Measurements from ENCODE around the gene FLNC. TPM values are rescaled to one million over a fixed set of nuclear protein-coding genes. Genes with fewer than 3 reads are reported as not detected.

Gene FLNC
- total RNA-seq, 1 experiment from 2014 or later, result 10.2 TPM

GRCh38 chr7:128807191-128807590, 23.0 kb upstream of the FLNC start:
- CTCF ChIA-PET, result interaction anchor here (0.6 kb wide), 1 partner anchor 26 kb away, joined by 3 read pairs; no protein-coding TSS in a partner anchor
- in situ Hi-C loops (cut with HindIII; ENCODE audit: low pct_unique_long_range_greater_than_20kb, low sequenced_read_pairs), result no loop called here
- TF ChIP-seq SIN3A (IDR thresholded peaks at IDR 0.05; ENCODE audit: borderline replicate concordance, insufficient read depth, low read depth, low read length), result no peak
- TF ChIP-seq, protein P1, sequence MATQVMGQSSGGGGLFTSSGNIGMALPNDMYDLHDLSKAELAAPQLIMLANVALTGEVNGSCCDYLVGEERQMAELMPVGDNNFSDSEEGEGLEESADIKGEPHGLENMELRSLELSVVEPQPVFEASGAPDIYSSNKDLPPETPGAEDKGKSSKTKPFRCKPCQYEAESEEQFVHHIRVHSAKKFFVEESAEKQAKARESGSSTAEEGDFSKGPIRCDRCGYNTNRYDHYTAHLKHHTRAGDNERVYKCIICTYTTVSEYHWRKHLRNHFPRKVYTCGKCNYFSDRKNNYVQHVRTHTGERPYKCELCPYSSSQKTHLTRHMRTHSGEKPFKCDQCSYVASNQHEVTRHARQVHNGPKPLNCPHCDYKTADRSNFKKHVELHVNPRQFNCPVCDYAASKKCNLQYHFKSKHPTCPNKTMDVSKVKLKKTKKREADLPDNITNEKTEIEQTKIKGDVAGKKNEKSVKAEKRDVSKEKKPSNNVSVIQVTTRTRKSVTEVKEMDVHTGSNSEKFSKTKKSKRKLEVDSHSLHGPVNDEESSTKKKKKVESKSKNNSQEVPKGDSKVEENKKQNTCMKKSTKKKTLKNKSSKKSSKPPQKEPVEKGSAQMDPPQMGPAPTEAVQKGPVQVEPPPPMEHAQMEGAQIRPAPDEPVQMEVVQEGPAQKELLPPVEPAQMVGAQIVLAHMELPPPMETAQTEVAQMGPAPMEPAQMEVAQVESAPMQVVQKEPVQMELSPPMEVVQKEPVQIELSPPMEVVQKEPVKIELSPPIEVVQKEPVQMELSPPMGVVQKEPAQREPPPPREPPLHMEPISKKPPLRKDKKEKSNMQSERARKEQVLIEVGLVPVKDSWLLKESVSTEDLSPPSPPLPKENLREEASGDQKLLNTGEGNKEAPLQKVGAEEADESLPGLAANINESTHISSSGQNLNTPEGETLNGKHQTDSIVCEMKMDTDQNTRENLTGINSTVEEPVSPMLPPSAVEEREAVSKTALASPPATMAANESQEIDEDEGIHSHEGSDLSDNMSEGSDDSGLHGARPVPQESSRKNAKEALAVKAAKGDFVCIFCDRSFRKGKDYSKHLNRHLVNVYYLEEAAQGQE (IDR thresholded peaks at IDR 0.05; ENCODE audit: insufficient read depth in 1 of 2, low read depth in 2 of 2, low read length in 1 of 2), result no peak
- TF ChIP-seq POLR2AphosphoS5 (IDR thresholded peaks at IDR 0.05; ENCODE audit: low read depth, low read length), result no peak
- TF ChIP-seq CTCF (IDR thresholded peaks at IDR 0.05), result no peak
- no peak for TF ChIP-seq TCF7L2 (IDR thresholded peaks at IDR 0.05; ENCODE audit: low read depth, low read length)

DNA sequence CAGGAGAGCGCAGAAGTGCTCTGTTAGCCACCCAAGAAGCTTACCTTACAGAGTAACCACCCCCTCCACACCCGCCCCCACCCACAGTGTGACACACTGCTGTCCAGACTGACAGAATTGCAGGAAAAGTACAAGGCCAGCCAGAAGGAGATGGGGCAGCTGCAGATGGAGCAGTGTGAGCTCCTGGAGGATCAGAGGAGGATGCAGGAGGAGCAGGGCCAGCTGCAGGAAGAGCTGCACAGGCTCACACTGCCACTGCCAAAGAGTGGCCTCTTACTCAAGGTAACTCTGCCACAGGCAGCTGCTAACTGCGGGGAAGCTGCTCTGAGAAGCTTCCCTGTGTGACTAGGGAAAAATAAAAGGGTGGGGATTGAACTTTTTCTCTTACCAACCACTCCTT, 20.8 kb upstream of the FLNC start:
- no peak for TF ChIP-seq CTCF (IDR thresholded peaks at IDR 0.05)
- TF ChIP-seq TCF7L2 (IDR thresholded peaks at IDR 0.05; ENCODE audit: low read depth, low read length), result no peak
- TF ChIP-seq SIN3A (IDR thresholded peaks at IDR 0.05; ENCODE audit: borderline replicate concordance, insufficient read depth, low read depth, low read length), result no peak
- TF ChIP-seq, protein P1 (IDR thresholded peaks at IDR 0.05; ENCODE audit: insufficient read depth in 1 of 2, low read depth in 2 of 2, low read length in 1 of 2), result no peak
- TF ChIP-seq POLR2AphosphoS5 (IDR thresholded peaks at IDR 0.05; ENCODE audit: low read depth, low read length), result no peak
- ChIA-PET POLR2A (no interaction called here), CTCF (interaction anchor here (0.6 kb wide), 1 partner anchor 29 kb away, joined by 5 read pairs; no protein-coding TSS in a partner anchor)
- H3K9me3 ChIP-seq (ENCODE audit: control insufficient read depth, insufficient read depth, low read depth, low read length), result no peaks in the 10 kb centered on the region
- DNase-seq (ENCODE audit: low read depth, low spot score), result no peak
- BruUV-seq (replicated peaks), result no TSS peak
- no peak overlapping the region for H3K4me3 ChIP-seq (ENCODE audit: low read depth in 2 of 2, low read length in 2 of 2)
- in situ Hi-C loops (cut with HindIII; ENCODE audit: low pct_unique_long_range_greater_than_20kb, low sequenced_read_pairs) (no loop called here), intact Hi-C loops (cut with micrococcal nuclease; ENCODE audit: unreplicated experiment) (no loop called here)
- no peaks in the 10 kb centered on the region for H3K36me3 ChIP-seq (ENCODE audit: control insufficient read depth, insufficient read depth, low read length)
- peaks cover 3% of the 10 kb centered on the region for H3K27me3 ChIP-seq (ENCODE audit: control insufficient read depth, insufficient read depth, low read length)
- no peak overlapping the region for H3K27ac ChIP-seq (ENCODE audit: low read length)
- no peak for ATAC-seq
- H3K4me1 ChIP-seq (ENCODE audit: control insufficient read depth, insufficient read depth, low read length), result no peaks in the 10 kb centered on the region

More at GRCh38 chr7:128807191-128807590, 23.0 kb upstream of the FLNC start:
- Histone ChIP-seq H3K4me3 (ENCODE audit: low read depth in 2 of 2, low read length in 2 of 2) (no peak overlapping the region), H3K4me1 (ENCODE audit: control insufficient read depth, insufficient read depth, low read length) (no peaks in the 10 kb centered on the region), H3K27me3 (ENCODE audit: control insufficient read depth, insufficient read depth, low read length) (no peaks in the 10 kb centered on the region; the same call in 1 of the 2 replicates), H3K9me3 (ENCODE audit: control insufficient read depth, insufficient read depth, low read depth, low read length) (no peaks in the 10 kb centered on the region), H3K36me3 (ENCODE audit: control insufficient read depth, insufficient read depth, low read length) (no peaks in the 10 kb centered on the region), H3K27ac (ENCODE audit: low read length) (no peak overlapping the region)
- BruUV-seq (replicated peaks), result no TSS peak
- DNase-seq (ENCODE audit: low read depth, low spot score) (no peak), ATAC-seq (no peak)
- intact Hi-C loops (cut with micrococcal nuclease; ENCODE audit: unreplicated experiment), result no loop called here
- POLR2A ChIA-PET, result no interaction called here
